Common myeloid progenitor, CD34-positive (primary cell): Measurements from ENCODE around the gene TRIM66. TPM values are rescaled to one million over a fixed set of nuclear protein-coding genes. Genes with fewer than 3 reads are reported as not detected.
A peak's percentile ranks its signal among the peaks of the same experiment; 100 is the strongest.

Experiments
- CTCF ChIA-PET: fragments of 350-600 bp; sonication (Branson Sonifier 250); formaldehyde crosslinking; loops from one replicate; lab custom pipeline; 2021; ENCODE audit warnings: antibody characterized with exemption; lab: Charles Lee
- POLR2A ChIA-PET: fragments of 350-600 bp; sonication (Branson Sonifier 250); formaldehyde crosslinking; loops from one replicate; lab custom pipeline; 2021; ENCODE audit warnings: antibody characterized with exemption; lab: Charles Lee
- DNase-seq, 3 donors: peaks; one replicate each; pipeline versions ENCODE4 v3.0.0 to v3.0.0-alpha.2; 2013
- H3K27ac ChIP-seq, 2 experiments: 1 replicate in 1 of 2; 2 replicates in 1 of 2; pipeline ENCODE4 v1.7.0; 2013; ENCODE audit warnings: inconsistent platforms in 2 of 2, low read length in 2 of 2, mild to moderate bottlenecking in 2 of 2, low read depth in 1 of 2, moderate library complexity in 1 of 2; ENCODE audit not compliant: severe bottlenecking in 2 of 2, insufficient read depth in 1 of 2, poor library complexity in 1 of 2
- H3K27me3 ChIP-seq, 5 experiments: replicated peaks in 2 of 5; 1 replicate in 3 of 5; 2 replicates in 2 of 5; pipeline versions ENCODE4 v1.6.1 to v1.7.0; 2013; ENCODE audit warnings: low read length in 4 of 5, mild to moderate bottlenecking in 2 of 5, moderate library complexity in 2 of 5, inconsistent platforms in 1 of 5; ENCODE audit not compliant: insufficient read depth in 5 of 5, control insufficient read depth in 4 of 5
- H3K36me3 ChIP-seq, 4 experiments: 1 replicate in 2 of 4; 2 replicates in 2 of 4; pipeline versions ENCODE4 v1.6.1 to v1.7.0; 2013; ENCODE audit warnings: low read length in 3 of 4, control low read depth in 1 of 4, mild to moderate bottlenecking in 1 of 4; ENCODE audit not compliant: control insufficient read depth in 4 of 4, insufficient read depth in 4 of 4
- H3K4me1 ChIP-seq, 4 experiments: 1 replicate in 3 of 4; 2 replicates in 1 of 4; pipeline versions ENCODE4 v1.6.1 to v1.7.1; 2013; ENCODE audit warnings: low read length in 3 of 4, mild to moderate bottlenecking in 3 of 4, control low read depth in 1 of 4, inconsistent platforms in 1 of 4, moderate library complexity in 1 of 4; ENCODE audit not compliant: control insufficient read depth in 4 of 4, insufficient read depth in 4 of 4; ENCODE audit errors: control extremely low read depth in 1 of 4
- H3K4me3 ChIP-seq, 7 experiments: 1 replicate in 4 of 7; 2 replicates in 3 of 7; pipeline versions ENCODE4 v1.5.1 to v1.7.0; 2013; ENCODE audit warnings: mild to moderate bottlenecking in 7 of 7, low read length in 6 of 7, moderate library complexity in 6 of 7, inconsistent platforms in 2 of 7, low read depth in 2 of 7, control low read depth in 1 of 7; ENCODE audit not compliant: insufficient read depth in 4 of 7, control insufficient read depth in 1 of 7; ENCODE audit errors: extremely low read depth in 1 of 7
- H3K9me3 ChIP-seq, 5 experiments: 1 replicate in 4 of 5; 2 replicates in 1 of 5; pipeline versions ENCODE4 v1.6.1 to v1.7.1; 2013; ENCODE audit warnings: low read length in 4 of 5, mild to moderate bottlenecking in 2 of 5, inconsistent platforms in 1 of 5, low read depth in 1 of 5, moderate library complexity in 1 of 5; ENCODE audit not compliant: control insufficient read depth in 4 of 5, insufficient read depth in 2 of 5; ENCODE audit errors: control extremely low read depth in 1 of 5
- WGBS: methylation state at CpG from one replicate; pipeline ENCODE4 v1.1.5; 2013; ENCODE audit not compliant: insufficient coverage; 5-methylcytosine and 5-hydroxymethylcytosine counted together
- polyA plus RNA-seq: library from polyadenylated mRNA; unstranded; fragments of 120-200 nt; gene quantifications from one replicate; pipeline ENCODE4 v1.2.1, GENCODE V29; 2013

The TRIM66 gene
- polyA plus RNA-seq = 14.7 TPM

DNA sequence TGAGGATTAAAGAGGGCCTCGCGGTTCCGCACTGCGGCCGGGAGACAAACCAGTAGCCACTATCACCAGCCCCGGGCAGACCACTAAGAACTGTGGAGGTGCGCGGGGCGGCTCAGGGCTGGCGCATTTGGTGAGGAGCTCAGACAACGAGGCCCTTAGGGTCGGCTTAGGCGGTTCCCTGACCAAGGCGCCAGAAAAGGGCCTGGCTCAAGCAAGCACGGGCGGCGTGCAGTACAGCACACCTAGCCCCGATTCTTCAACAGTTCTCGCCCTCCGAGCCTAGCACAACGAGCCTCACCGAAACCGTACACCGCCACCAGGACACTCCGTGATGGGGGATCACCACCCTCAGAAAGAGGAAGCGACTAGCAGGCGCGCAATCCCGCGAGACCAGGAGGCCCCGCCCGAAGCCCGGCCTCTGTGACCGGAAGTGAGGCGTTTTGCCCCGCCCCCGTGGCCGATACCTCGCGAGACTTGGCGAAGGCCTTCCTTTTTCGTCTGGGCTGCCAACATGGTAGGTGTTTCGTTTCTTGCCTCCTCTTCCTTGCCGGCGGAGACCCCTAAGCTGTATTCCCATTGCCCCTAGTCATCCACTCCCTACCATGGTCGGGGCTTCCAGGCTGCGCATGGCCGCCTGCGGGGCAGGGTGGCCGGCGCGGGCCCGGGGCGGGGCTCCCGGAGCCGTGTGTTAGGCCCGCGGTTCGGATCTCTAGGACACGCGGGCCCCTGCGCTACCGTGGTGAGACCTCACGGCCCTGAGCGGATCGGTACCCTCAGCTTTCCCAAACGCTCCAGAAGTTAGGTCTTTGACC is at the start of gene TRIM66, which contains the start of gene RPL27A:
TRIM66 (minus strand) TSS at position 363 of the 812 bp plus-strand sequence. CDS start 10,391 bp downstream, outside the sequence.
RPL27A (plus strand) TSS at position 490 of the 812 bp plus-strand sequence; CDS start at position 512, 22 bp downstream.
- POLR2A ChIA-PET = interaction anchor here (0.6 to 1.9 kb wide), 6 partner anchors 9 to 248 kb away, joined by 3 to 15 read pairs (median 3); no protein-coding TSS in a partner anchor
- peak within 1 kb of the TSS; percentile 73 to 98 (median 96) for H3K4me3 ChIP-seq
- H3K27me3 ChIP-seq = no peaks in the 10 kb centered on the region
- H3K4me1 ChIP-seq = peaks cover 11 to 34% (median 29%) of the 10 kb centered on the region in 4 experiments
- peaks cover 5 to 47% (median 26%) of the 10 kb centered on the region in 4 experiments for H3K36me3 ChIP-seq
- 0% methylated on average over 61 of the region's 67 CpGs for WGBS
- CTCF ChIA-PET = interaction anchor here (1.7 kb wide), 1 partner anchor 279 kb away, joined by 3 read pairs; no protein-coding TSS in a partner anchor
- DNase-seq = peak; percentile 96 to 98 (median 98)
- H3K27ac ChIP-seq = peak within 1 kb of the TSS; percentile 99
- no peaks in the 10 kb centered on the region for H3K9me3 ChIP-seq

DNA sequence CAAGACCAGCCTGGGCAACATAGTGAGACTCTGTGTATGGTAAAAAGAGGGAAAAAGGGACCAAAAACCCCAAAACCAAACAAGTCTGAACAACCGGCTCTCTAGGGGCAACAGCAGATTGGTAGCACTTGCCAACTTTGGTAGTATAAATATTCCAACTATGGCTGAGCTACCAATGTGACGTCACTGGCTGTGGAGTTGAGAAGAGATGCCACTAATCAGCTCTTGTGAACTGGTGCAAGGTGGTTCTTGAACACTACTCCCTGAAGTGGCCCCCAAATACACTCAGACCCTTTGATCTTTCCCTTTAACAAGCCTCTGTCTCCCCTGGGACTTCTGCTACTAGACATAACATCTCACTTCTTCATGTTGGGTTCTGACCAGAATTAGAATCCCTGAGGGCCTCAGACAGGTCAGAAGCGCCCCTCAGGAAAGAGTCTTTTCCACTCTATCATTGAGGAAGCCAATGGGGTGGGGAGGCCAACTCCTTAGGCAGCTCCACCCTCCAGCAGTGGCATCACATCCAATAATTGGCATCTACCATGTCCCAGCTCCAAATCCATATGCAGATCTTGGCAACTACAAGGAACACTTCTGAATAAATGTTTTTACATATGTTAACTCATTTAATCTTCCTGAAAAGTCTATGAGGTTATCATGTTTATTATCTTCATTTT is 49.3 kb upstream of the TRIM66 start:
- ChIA-PET POLR2A (no interaction called here), CTCF (no interaction called here)
- no peak for DNase-seq
- Histone ChIP-seq H3K27ac (no peak overlapping the region), H3K36me3 (no peaks in the 10 kb centered on the region), H3K4me1 (peaks cover 0 to 3% (median 0%) of the 10 kb centered on the region in 4 experiments), H3K4me3 (no peak overlapping the region), H3K9me3 (no peaks in the 10 kb centered on the region), H3K27me3 (no peaks in the 10 kb centered on the region)
- 80% methylated on average over 1 of the region's 3 CpGs for WGBS

GRCh38 chr11:8730697-8731020 is 48.2 kb upstream of the TRIM66 start:
- H3K27me3 ChIP-seq = no peaks in the 10 kb centered on the region
- no peak overlapping the region for H3K27ac ChIP-seq
- no peaks in the 10 kb centered on the region for H3K36me3 ChIP-seq
- ChIA-PET POLR2A (no interaction called here), CTCF (no interaction called here)
- no peak for DNase-seq
- H3K4me3 ChIP-seq = no peak overlapping the region
- H3K4me1 ChIP-seq = peaks cover 0 to 3% (median 0%) of the 10 kb centered on the region in 4 experiments
- no peaks in the 10 kb centered on the region for H3K9me3 ChIP-seq
- 94% methylated on average over 18 of the region's 23 CpGs for WGBS

DNA sequence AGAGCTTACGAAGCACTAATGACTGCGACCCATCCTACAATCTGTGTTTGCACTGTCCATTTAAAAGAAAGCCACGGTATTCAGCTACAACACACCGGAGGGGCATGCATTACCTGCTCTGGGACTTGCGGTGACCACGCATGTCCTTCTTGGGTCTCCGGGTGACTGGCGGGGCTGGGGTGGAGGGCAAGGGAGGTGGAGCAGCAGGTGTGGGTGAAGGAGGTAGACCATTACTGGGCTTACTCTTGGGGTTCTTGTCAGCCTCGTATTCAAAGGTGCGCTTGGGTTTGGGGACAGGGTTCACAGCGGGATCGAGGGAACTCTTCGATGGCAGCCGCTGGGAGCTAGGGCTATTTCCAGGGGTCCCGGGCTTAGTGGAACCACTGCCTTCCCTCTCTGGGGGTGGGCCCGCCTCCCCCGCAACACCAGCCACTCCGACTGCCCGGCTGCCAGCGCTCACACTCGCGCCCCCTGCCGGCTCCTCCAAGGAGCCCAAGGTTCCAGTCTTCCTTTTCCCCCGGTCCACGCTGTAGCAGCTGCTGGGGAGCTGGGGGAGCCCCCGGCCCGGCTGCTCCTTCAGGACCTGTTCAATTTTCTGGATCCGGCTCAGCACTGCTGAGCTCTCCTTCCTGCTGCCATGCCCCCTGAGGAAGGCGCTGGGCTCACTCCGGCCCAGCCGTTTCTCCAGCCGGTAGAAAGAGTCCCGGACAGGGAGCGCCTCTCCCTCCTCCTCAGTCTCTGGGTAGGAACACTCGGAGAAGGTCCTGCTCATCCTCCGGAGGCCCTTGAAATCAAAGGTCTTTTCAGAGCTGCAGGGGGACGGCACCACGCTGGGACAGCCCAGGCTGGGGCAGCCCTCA is 47.6 kb upstream of the TRIM66 start:
- no peak for DNase-seq
- Histone ChIP-seq H3K27ac (no peak overlapping the region), H3K36me3 (no peaks in the 10 kb centered on the region), H3K27me3 (no peaks in the 10 kb centered on the region), H3K9me3 (no peaks in the 10 kb centered on the region), H3K4me3 (no peak overlapping the region), H3K4me1 (peaks cover 0 to 3% (median 0%) of the 10 kb centered on the region in 4 experiments)
- ChIA-PET POLR2A (no interaction called here), CTCF (interaction anchor here (0.7 kb wide), 1 partner anchor 14 kb away, joined by 3 read pairs; no protein-coding TSS in a partner anchor)
- 85% methylated on average over 33 of the region's 38 CpGs for WGBS

GRCh38 chr11:8729067-8729466 is 46.6 kb upstream of the TRIM66 start:
- ChIA-PET CTCF (interaction anchor here (0.7 kb wide), 1 partner anchor 13 kb away, joined by 3 read pairs; no protein-coding TSS in a partner anchor), POLR2A (no interaction called here)
- H3K9me3 ChIP-seq = no peaks in the 10 kb centered on the region
- no peak for DNase-seq
- H3K27ac ChIP-seq = no peak overlapping the region
- WGBS = 100% methylated on average over 2 of the region's 6 CpGs
- H3K4me3 ChIP-seq = no peak overlapping the region
- H3K36me3 ChIP-seq = no peaks in the 10 kb centered on the region
- peaks cover 0 to 3% (median 0%) of the 10 kb centered on the region in 4 experiments for H3K4me1 ChIP-seq
- H3K27me3 ChIP-seq = no peaks in the 10 kb centered on the region

DNA sequence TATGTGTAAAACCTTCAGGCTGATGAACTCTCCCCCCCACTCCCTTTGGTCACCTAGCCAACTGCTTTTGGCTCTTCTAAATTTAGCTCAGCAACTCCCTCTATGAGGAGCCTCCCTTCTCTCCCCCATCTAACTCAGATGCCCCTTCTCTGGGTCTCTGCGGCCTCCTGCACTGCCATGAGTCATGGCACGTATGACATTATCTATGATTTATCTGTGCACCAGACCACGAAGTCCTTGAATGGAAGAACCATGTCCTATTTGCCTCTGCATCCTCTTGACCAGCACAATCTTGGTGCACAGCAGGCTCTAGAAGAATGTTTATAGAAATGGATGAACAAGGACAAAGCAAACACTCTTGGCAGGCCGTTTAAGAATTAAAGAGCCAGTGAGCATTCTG is 46.1 kb upstream of the TRIM66 start:
- 90% methylated on average over 3 of the region's 4 CpGs for WGBS
- peaks cover 0 to 3% (median 0%) of the 10 kb centered on the region in 4 experiments for H3K4me1 ChIP-seq
- H3K27me3 ChIP-seq = no peaks in the 10 kb centered on the region
- peak in 1 of 3 donors; percentile 6 for DNase-seq
- no peak overlapping the region for H3K4me3 ChIP-seq
- no peaks in the 10 kb centered on the region for H3K9me3 ChIP-seq
- ChIA-PET CTCF (no interaction called here), POLR2A (no interaction called here)
- no peaks in the 10 kb centered on the region for H3K36me3 ChIP-seq
- H3K27ac ChIP-seq = no peak overlapping the region
